ENCODE data around the gene PCDHA3. TPM values are rescaled to one million over a fixed set of nuclear protein-coding genes. Genes with fewer than 3 reads are reported as not detected.

The PCDHA3 gene
- polyA plus RNA-seq, 2 donors, result 0.04 TPM; not detected in 1

Other genes with a start within 250 kb of the PCDHA3 start
- 10 to 100 TPM; 23.1 to 23.7 TPM for gene SRA1, start 243.6 kb upstream of the PCDHA3 start, polyA plus RNA-seq
- 10 to 100 TPM; 10.9 to 20.7 TPM for gene APBB3, start 236.5 kb upstream of the PCDHA3 start, polyA plus RNA-seq
- gene SLC35A4, start 236.2 kb upstream of the PCDHA3 start, polyA plus RNA-seq, result 10 to 100 TPM; 26.2 to 42.3 TPM
- 10 to 100 TPM in 1 of 2 donors, 1 to 10 TPM in 1; 7.4 to 14.3 TPM for gene CD14, start 167.9 kb upstream of the PCDHA3 start, polyA plus RNA-seq
- gene TMCO6, start 161.6 kb upstream of the PCDHA3 start, polyA plus RNA-seq, result 10 to 100 TPM; 15.7 to 16.7 TPM
- gene NDUFA2, start 153.4 kb upstream of the PCDHA3 start, polyA plus RNA-seq, result 100 to 1,000 TPM; 130 to 183 TPM
- gene IK, start 153.2 kb upstream of the PCDHA3 start, polyA plus RNA-seq, result 10 to 100 TPM; 56.5 to 83.5 TPM
- 10 to 100 TPM; 17.3 to 19.2 TPM for gene WDR55, start 136.2 kb upstream of the PCDHA3 start, polyA plus RNA-seq
- 1 to 10 TPM in 1 of 2 donors, under 1 TPM in 1; 0.76 to 1.9 TPM for gene DND1, start 127.5 kb upstream of the PCDHA3 start, polyA plus RNA-seq
- gene HARS1, start 109.7 kb upstream of the PCDHA3 start, polyA plus RNA-seq, result 10 to 100 TPM; 47.7 to 55.5 TPM
- gene HARS2, start 109.6 kb upstream of the PCDHA3 start, polyA plus RNA-seq, result 10 to 100 TPM; 13.9 to 17.6 TPM
- 10 to 100 TPM; 35.8 to 61.6 TPM for gene ZMAT2, start 100.6 kb upstream of the PCDHA3 start, polyA plus RNA-seq
- under 1 TPM in 1 of 2 donors, not detected in 1; 0.02 TPM for gene PCDHA1, start 14.9 kb upstream of the PCDHA3 start, polyA plus RNA-seq
- gene PCDHA2, start 6.2 kb upstream of the PCDHA3 start, polyA plus RNA-seq, result not detected
- gene PCDHA4, start 6.0 kb downstream of the PCDHA3 start, polyA plus RNA-seq, result under 1 TPM; 0.02 to 0.05 TPM
- under 1 TPM in 1 of 2 donors, not detected in 1; 0.04 TPM for gene PCDHA5, start 20.6 kb downstream of the PCDHA3 start, polyA plus RNA-seq
- gene PCDHA6, start 26.9 kb downstream of the PCDHA3 start, polyA plus RNA-seq, result under 1 TPM in 1 of 2 donors, not detected in 1; 0.02 TPM
- gene PCDHA7, start 33.2 kb downstream of the PCDHA3 start, polyA plus RNA-seq, result under 1 TPM; 0.01 to 0.02 TPM
- under 1 TPM in 1 of 2 donors, not detected in 1; 0.01 TPM for gene PCDHA8, start 40.1 kb downstream of the PCDHA3 start, polyA plus RNA-seq
- under 1 TPM in 1 of 2 donors, not detected in 1; 0.02 TPM for gene PCDHA9, start 47.3 kb downstream of the PCDHA3 start, polyA plus RNA-seq
- under 1 TPM; under 0.01 to 0.02 TPM for gene PCDHA10, start 54.8 kb downstream of the PCDHA3 start, polyA plus RNA-seq
- under 1 TPM in 1 of 2 donors, not detected in 1; under 0.01 TPM for gene PCDHA11, start 67.9 kb downstream of the PCDHA3 start, polyA plus RNA-seq
- gene PCDHA12, start 74.3 kb downstream of the PCDHA3 start, polyA plus RNA-seq, result under 1 TPM; 0.01 to 0.04 TPM
- not detected for gene PCDHA13, start 81.1 kb downstream of the PCDHA3 start, polyA plus RNA-seq
- under 1 TPM in 1 of 2 donors, not detected in 1; 0.01 TPM for gene PCDHAC1, start 125.2 kb downstream of the PCDHA3 start, polyA plus RNA-seq
- under 1 TPM; 0.02 to 0.06 TPM for gene PCDHAC2, start 165.4 kb downstream of the PCDHA3 start, polyA plus RNA-seq